Upper lobe of left lung (tissue), 4 donors: Measurements from ENCODE around the gene HOXA2.

Experiments used
- CTCF ChIP-seq, 6 experiments: fragments of 450-650 bp in 4 of 6; fragments of 200-600 bp in 2 of 6; sonication (generic) in 2 of 6; IDR thresholded peaks; one replicate each; pipeline ENCODE4 v1.5.1; 2016 to 2019; ENCODE audit warnings: antibody characterized with exemption in 6 of 6
- POLR2A ChIP-seq, 4 donors: fragments of 450-650 bp; IDR thresholded peaks; one replicate each; pipeline ENCODE4 v1.5.1; 2016 to 2017; ENCODE audit warnings: antibody characterized with exemption in 4 of 4, mild to moderate bottlenecking in 2 of 4
- POLR2AphosphoS5 ChIP-seq, 2 donors: sonication (generic); formaldehyde crosslinking; IDR thresholded peaks; one replicate each; pipeline ENCODE4 v1.5.1; 2017; ENCODE audit warnings: antibody characterized with exemption in 2 of 2

DNA sequence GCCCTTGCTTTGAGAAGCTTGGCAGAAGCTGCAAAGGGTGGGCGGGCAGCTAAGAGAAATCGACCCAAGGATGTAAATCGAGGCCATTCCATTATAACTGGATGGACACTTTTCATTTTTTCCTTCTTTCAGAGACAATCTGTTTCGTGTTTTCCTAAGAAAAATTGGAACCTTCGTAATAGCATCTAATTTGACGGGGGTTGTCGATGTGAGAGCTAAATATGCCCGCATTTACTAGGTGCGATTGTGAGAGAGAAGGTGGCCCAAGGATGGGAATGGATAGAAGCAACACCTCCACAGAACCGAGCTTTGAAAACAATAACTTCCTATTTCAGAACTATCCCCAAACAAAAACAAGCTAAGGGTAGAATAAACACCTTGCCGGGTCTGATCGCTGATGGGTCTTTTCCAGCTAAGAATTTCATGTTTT, 28.9 kb upstream of the HOXA2 start:
- TF ChIP-seq CTCF (IDR thresholded peaks at IDR 0.05) (no peak), POLR2A (IDR thresholded peaks at IDR 0.05) (no peak), POLR2AphosphoS5 (IDR thresholded peaks at IDR 0.05) (no peak)
